Stimulated activated naive CD8-positive, alpha-beta T cell treated with anti-CD3 and anti-CD28 coated beads, Interleukin-15, amount 100 ng/mL, for 72 hours (primary cell): ENCODE data around the gene STT3B.

Source experiments
- ATAC-seq: fragments of 150-1000 bp; cut with Tn5 transposase; 2 replicates; pipeline ENCODE4 v1.10.0; 2021; ENCODE audit warnings: mild to moderate bottlenecking, moderate library complexity
- DNase-seq, 2 donors: peaks; one replicate each; pipeline ENCODE4 v3.0.0; 2021 to 2022
- H3K27ac Mint-ChIP-seq, 2 donors: one replicate each; pipeline ENCODE4 v1.8.0; 2022; ENCODE audit warnings: mild to moderate bottlenecking in 2 of 2, mixed read lengths in 2 of 2, moderate library complexity in 2 of 2
- H3K27me3 Mint-ChIP-seq: one replicate; pipeline ENCODE4 v1.8.0; 2022; ENCODE audit warnings: mixed read lengths
- H3K4me1 Mint-ChIP-seq: one replicate; pipeline ENCODE4 v1.8.0; 2022; ENCODE audit warnings: mild to moderate bottlenecking, mixed read lengths
- H3K4me3 Mint-ChIP-seq, 2 donors: one replicate each; pipeline ENCODE4 v1.8.0; 2022; ENCODE audit warnings: mild to moderate bottlenecking in 2 of 2, mixed read lengths in 2 of 2, moderate library complexity in 1 of 2
- H3K9me3 Mint-ChIP-seq, 2 donors: one replicate each; pipeline ENCODE4 v1.8.0; 2022; ENCODE audit warnings: mixed read lengths in 2 of 2

STT3B gene

GRCh38 chr3:31553258-31553657 lies 20.5 kb downstream of the STT3B start:
- Mint-ChIP-seq H3K9me3 (peaks cover 0 to 8% of the 10 kb centered on the region in 2 donors), H3K27ac (no peak overlapping the region), H3K27me3 (no peaks in the 10 kb centered on the region)

GRCh38 chr3:31555204-31555603 lies 22.5 kb downstream of the STT3B start:
- peaks cover 12 to 19% of the 10 kb centered on the region in 2 donors for H3K9me3 Mint-ChIP-seq
- H3K4me1 Mint-ChIP-seq, result peaks cover 83% of the 10 kb centered on the region
- ATAC-seq (no peak), DNase-seq (no peak)
- H3K4me3 Mint-ChIP-seq, result no peak overlapping the region
- no peaks in the 10 kb centered on the region for H3K27me3 Mint-ChIP-seq
- H3K27ac Mint-ChIP-seq, result no peak overlapping the region

More at GRCh38 chr3:31553258-31553657, 20.5 kb downstream of the STT3B start:
- ATAC-seq, result no peak
- no peak for DNase-seq
- Mint-ChIP-seq H3K4me3 (no peak overlapping the region), H3K4me1 (peaks cover 73% of the 10 kb centered on the region)

GRCh38 chr3:31559872-31560534 lies 27.3 kb downstream of the STT3B start:
- ATAC-seq (peak; percentile 71), DNase-seq (no peak)
- Mint-ChIP-seq H3K27me3 (no peaks in the 10 kb centered on the region), H3K4me1 (peaks cover 87% of the 10 kb centered on the region), H3K9me3 (peaks cover 14 to 22% of the 10 kb centered on the region in 2 donors), H3K4me3 (peak overlapping the region; percentile 55 to 56), H3K27ac (peak overlapping the region; percentile 60 to 63)

- Mint-ChIP-seq H3K27ac (peak overlapping the region; percentile 55), H3K9me3 (peaks cover 14 to 18% of the 10 kb centered on the region in 2 donors), H3K4me3 (peak overlapping the region; percentile 4 to 55), H3K27me3 (no peaks in the 10 kb centered on the region), H3K4me1 (peaks cover 84% of the 10 kb centered on the region)
- ATAC-seq, result peak; percentile 57
- no peak for DNase-seq
Observed at GRCh38 chr3:31561891-31562290, 29.2 kb downstream of the STT3B start.

GRCh38 chr3:31562525-31562924 lies 29.8 kb downstream of the STT3B start:
- peaks cover 85% of the 10 kb centered on the region for H3K4me1 Mint-ChIP-seq
- peak; percentile 45 for ATAC-seq
- H3K27me3 Mint-ChIP-seq, result no peaks in the 10 kb centered on the region
- H3K27ac Mint-ChIP-seq, result no peak overlapping the region
- peaks cover 13 to 14% of the 10 kb centered on the region in 2 donors for H3K9me3 Mint-ChIP-seq
- peak overlapping the region in 1 of 2 donors; percentile 4 for H3K4me3 Mint-ChIP-seq
- DNase-seq, result no peak

- DNase-seq (no peak), ATAC-seq (peak; percentile 58)
- no peak overlapping the region for H3K27ac Mint-ChIP-seq
- no peaks in the 10 kb centered on the region for H3K27me3 Mint-ChIP-seq
- H3K9me3 Mint-ChIP-seq, result peaks cover under 1 to 2% of the 10 kb centered on the region in 2 donors
- peaks cover 83% of the 10 kb centered on the region for H3K4me1 Mint-ChIP-seq
- no peak overlapping the region for H3K4me3 Mint-ChIP-seq
Observed at GRCh38 chr3:31565288-31565687, 32.6 kb downstream of the STT3B start.

GRCh38 chr3:31567036-31567435 lies 34.3 kb downstream of the STT3B start:
- no peaks in the 10 kb centered on the region for H3K27me3 Mint-ChIP-seq
- H3K9me3 Mint-ChIP-seq, result no peaks in the 10 kb centered on the region
- H3K27ac Mint-ChIP-seq, result no peak overlapping the region
- H3K4me1 Mint-ChIP-seq, result peaks cover 79% of the 10 kb centered on the region
- H3K4me3 Mint-ChIP-seq, result no peak overlapping the region
- ATAC-seq, result peak; percentile 82
- no peak for DNase-seq

- H3K4me1 Mint-ChIP-seq, result peaks cover 64% of the 10 kb centered on the region
- H3K4me3 Mint-ChIP-seq, result no peak overlapping the region
- H3K9me3 Mint-ChIP-seq, result no peaks in the 10 kb centered on the region
- ATAC-seq (no peak), DNase-seq (no peak)
- H3K27ac Mint-ChIP-seq, result no peak overlapping the region
- H3K27me3 Mint-ChIP-seq, result no peaks in the 10 kb centered on the region
Observed at GRCh38 chr3:31568649-31569048, 35.9 kb downstream of the STT3B start.

GRCh38 chr3:31571325-31571724 lies 38.6 kb downstream of the STT3B start:
- Mint-ChIP-seq H3K27me3 (no peaks in the 10 kb centered on the region), H3K9me3 (no peaks in the 10 kb centered on the region), H3K4me3 (no peak overlapping the region), H3K27ac (no peak overlapping the region), H3K4me1 (peaks cover 59% of the 10 kb centered on the region)
- DNase-seq (no peak), ATAC-seq (peak; percentile 14)

GRCh38 chr3:31572236-31573004 lies 39.7 kb downstream of the STT3B start:
- H3K4me1 Mint-ChIP-seq, result peaks cover 54% of the 10 kb centered on the region
- no peak for DNase-seq

GRCh38 chr3:31573036-31573779 lies 40.5 kb downstream of the STT3B start:
- DNase-seq (no peak), ATAC-seq (peak; percentile 53)
- Mint-ChIP-seq H3K4me1 (peaks cover 58% of the 10 kb centered on the region), H3K27me3 (no peaks in the 10 kb centered on the region), H3K9me3 (no peaks in the 10 kb centered on the region), H3K4me3 (no peak overlapping the region), H3K27ac (no peak overlapping the region)

More at GRCh38 chr3:31572236-31573004, 39.7 kb downstream of the STT3B start:
- no peaks in the 10 kb centered on the region for H3K9me3 Mint-ChIP-seq
- no peak for ATAC-seq
- no peak overlapping the region for H3K4me3 Mint-ChIP-seq
- no peak overlapping the region for H3K27ac Mint-ChIP-seq
- H3K27me3 Mint-ChIP-seq, result no peaks in the 10 kb centered on the region

GRCh38 chr3:31575448-31575847 lies 42.7 kb downstream of the STT3B start:
- H3K27ac Mint-ChIP-seq, result no peak overlapping the region
- ATAC-seq, result peak; percentile 77
- peak overlapping the region; percentile 2 to 8 for H3K4me3 Mint-ChIP-seq
- no peaks in the 10 kb centered on the region for H3K27me3 Mint-ChIP-seq
- peaks cover 46% of the 10 kb centered on the region for H3K4me1 Mint-ChIP-seq
- DNase-seq, result no peak
- no peaks in the 10 kb centered on the region for H3K9me3 Mint-ChIP-seq

GRCh38 chr3:31576521-31576920 lies 43.8 kb downstream of the STT3B start:
- H3K4me1 Mint-ChIP-seq, result peaks cover 40% of the 10 kb centered on the region

GRCh38 chr3:31577232-31577631 lies 44.5 kb downstream of the STT3B start:
- DNase-seq (no peak), ATAC-seq (no peak)
- Mint-ChIP-seq H3K27me3 (no peaks in the 10 kb centered on the region), H3K4me3 (no peak overlapping the region), H3K9me3 (no peaks in the 10 kb centered on the region), H3K4me1 (peaks cover 47% of the 10 kb centered on the region), H3K27ac (no peak overlapping the region)

More at GRCh38 chr3:31576521-31576920, 43.8 kb downstream of the STT3B start:
- no peak for ATAC-seq
- no peaks in the 10 kb centered on the region for H3K9me3 Mint-ChIP-seq
- no peak overlapping the region for H3K27ac Mint-ChIP-seq
- H3K4me3 Mint-ChIP-seq, result no peak overlapping the region
- no peak for DNase-seq
- H3K27me3 Mint-ChIP-seq, result no peaks in the 10 kb centered on the region

GRCh38 chr3:31579828-31580227 lies 47.1 kb downstream of the STT3B start:
- Mint-ChIP-seq H3K27me3 (no peaks in the 10 kb centered on the region), H3K9me3 (peaks cover 0 to 7% of the 10 kb centered on the region in 2 donors), H3K27ac (no peak overlapping the region), H3K4me3 (no peak overlapping the region), H3K4me1 (peaks cover 64% of the 10 kb centered on the region)
- no peak for ATAC-seq
- DNase-seq, result no peak
